Stomach smooth muscle (tissue), 2 donors: ENCODE data around the gene KCNQ5.
"Not testable (repeated sequence)": the region's sequence is repeated elsewhere in the genome, so short reads cannot be mapped to it uniquely, and the experiment has no call there.

ENCODE experiments used
- H3K27ac ChIP-seq: one replicate; pipeline ENCODE4 v1.7.0; 2013; ENCODE audit warnings: mild to moderate bottlenecking, low read length, inconsistent platforms
- H3K27me3 ChIP-seq, 2 donors: one replicate each; pipeline ENCODE4 v1.7.0; 2013; ENCODE audit warnings: low read length in 2 of 2; ENCODE audit not compliant: insufficient read depth in 2 of 2, control insufficient read depth in 1 of 2
- H3K36me3 ChIP-seq, 2 donors: one replicate each; pipeline ENCODE4 v1.7.0; 2013; ENCODE audit warnings: low read length in 2 of 2; ENCODE audit not compliant: control insufficient read depth in 2 of 2, insufficient read depth in 2 of 2
- H3K4me1 ChIP-seq: one replicate; pipeline ENCODE4 v1.7.0; 2013; ENCODE audit warnings: low read length; ENCODE audit not compliant: control insufficient read depth, insufficient read depth
- H3K4me3 ChIP-seq, 2 donors: one replicate each; pipeline ENCODE4 v1.7.0; 2013; ENCODE audit warnings: low read length in 2 of 2
- H3K9ac ChIP-seq, 2 donors: one replicate each; pipeline ENCODE4 v1.7.0; 2013; ENCODE audit warnings: low read length in 2 of 2, mild to moderate bottlenecking in 1 of 2
- H3K9me3 ChIP-seq, 2 donors: one replicate each; pipeline ENCODE4 v1.7.0; 2013; ENCODE audit warnings: low read length in 2 of 2; ENCODE audit not compliant: control insufficient read depth in 2 of 2
- donor health status: healthy.
- donor health status: Pancreatic carcinoma.

The KCNQ5 gene

GRCh38 chr6:72621291-72622093 lies at the start of gene KCNQ5:
KCNQ5 (plus strand) TSS chr6:72622064.
- Histone ChIP-seq H3K27ac (no peak within 1 kb of the TSS), H3K27me3 (peaks cover 14 to 30% of the 10 kb centered on the region in 2 donors), H3K4me1 (peaks cover 31% of the 10 kb centered on the region), H3K4me3 (peak within 1 kb of the TSS; percentile 69 to 78), H3K9ac (no peak within 1 kb of the TSS), H3K36me3 (no peaks in the 10 kb centered on the region), H3K9me3 (no peaks in the 10 kb centered on the region)

- Histone ChIP-seq H3K36me3 (no peaks in the 10 kb centered on the region), H3K9me3 (no peaks in the 10 kb centered on the region), H3K4me1 (no peaks in the 10 kb centered on the region), H3K27me3 (no peaks in the 10 kb centered on the region), H3K9ac (no peak overlapping the region), H3K4me3 (no peak overlapping the region), H3K27ac (no peak overlapping the region)
Measured at GRCh38 chr6:72579865-72580264, 42.0 kb upstream of the KCNQ5 start.

GRCh38 chr6:72580281-72580940 lies 41.5 kb upstream of the KCNQ5 start:
- Histone ChIP-seq H3K4me1 (no peaks in the 10 kb centered on the region), H3K9me3 (no peaks in the 10 kb centered on the region), H3K36me3 (no peaks in the 10 kb centered on the region), H3K9ac (no peak overlapping the region), H3K27me3 (no peaks in the 10 kb centered on the region), H3K27ac (no peak overlapping the region), H3K4me3 (no peak overlapping the region)

GRCh38 chr6:72580950-72581349 lies 40.9 kb upstream of the KCNQ5 start:
- not testable (repeated sequence) for H3K27me3 ChIP-seq, H3K9ac ChIP-seq, H3K4me1 ChIP-seq, H3K27ac ChIP-seq, H3K36me3 ChIP-seq, H3K4me3 ChIP-seq, H3K9me3 ChIP-seq

GRCh38 chr6:72588155-72588554 lies 33.7 kb upstream of the KCNQ5 start:
- H3K4me1 ChIP-seq: no peaks in the 10 kb centered on the region
- H3K9ac ChIP-seq: no peak overlapping the region
- H3K27me3 ChIP-seq: no peaks in the 10 kb centered on the region
- no peak overlapping the region for H3K4me3 ChIP-seq
- no peaks in the 10 kb centered on the region for H3K9me3 ChIP-seq
- no peaks in the 10 kb centered on the region for H3K36me3 ChIP-seq
- H3K27ac ChIP-seq: no peak overlapping the region

GRCh38 chr6:72589096-72589495 lies 32.8 kb upstream of the KCNQ5 start:
- H3K27ac ChIP-seq: no peak overlapping the region
- H3K4me1 ChIP-seq: no peaks in the 10 kb centered on the region
- no peaks in the 10 kb centered on the region for H3K36me3 ChIP-seq
- H3K4me3 ChIP-seq: no peak overlapping the region
- H3K27me3 ChIP-seq: no peaks in the 10 kb centered on the region
- H3K9me3 ChIP-seq: no peaks in the 10 kb centered on the region
- H3K9ac ChIP-seq: no peak overlapping the region

- Histone ChIP-seq H3K27ac (no peak overlapping the region), H3K36me3 (no peaks in the 10 kb centered on the region), H3K4me1 (no peaks in the 10 kb centered on the region), H3K9me3 (no peaks in the 10 kb centered on the region), H3K27me3 (no peaks in the 10 kb centered on the region), H3K4me3 (no peak overlapping the region), H3K9ac (no peak overlapping the region)
Measured at GRCh38 chr6:72595812-72596211, 26.1 kb upstream of the KCNQ5 start.

GRCh38 chr6:72616406-72617015 lies 5.4 kb upstream of the KCNQ5 start:
- Histone ChIP-seq H3K36me3 (no peaks in the 10 kb centered on the region), H3K9ac (no peak overlapping the region), H3K4me3 (no peak overlapping the region), H3K9me3 (no peaks in the 10 kb centered on the region), H3K4me1 (peaks cover 20% of the 10 kb centered on the region), H3K27ac (no peak overlapping the region), H3K27me3 (peaks cover under 1 to 5% of the 10 kb centered on the region in 2 donors)

GRCh38 chr6:72617721-72618120 lies 4.1 kb upstream of the KCNQ5 start:
- Histone ChIP-seq H3K27ac (no peak overlapping the region), H3K9me3 (no peaks in the 10 kb centered on the region), H3K27me3 (peaks cover 10 to 11% of the 10 kb centered on the region in 2 donors), H3K36me3 (no peaks in the 10 kb centered on the region), H3K9ac (no peak overlapping the region), H3K4me1 (peaks cover 26% of the 10 kb centered on the region), H3K4me3 (no peak overlapping the region)

- no peaks in the 10 kb centered on the region for H3K9me3 ChIP-seq
- H3K36me3 ChIP-seq: no peaks in the 10 kb centered on the region
- H3K4me3 ChIP-seq: peak overlapping the region; percentile 66 to 78
- peaks cover 14 to 22% of the 10 kb centered on the region in 2 donors for H3K27me3 ChIP-seq
- H3K4me1 ChIP-seq: peaks cover 31% of the 10 kb centered on the region
- H3K27ac ChIP-seq: no peak overlapping the region
- peak overlapping the region in 1 of 2 donors; percentile 13 for H3K9ac ChIP-seq
Measured at GRCh38 chr6:72619883-72620696, 1.8 kb upstream of the KCNQ5 start.
